CD4-positive, alpha-beta T cell treated with Interleukin-12 subunit alpha and Interleukin-12 subunit beta, for 1 hour (primary cell): Measurements from ENCODE around the gene TCF7L2.
A peak's percentile ranks its signal among the peaks of the same experiment; 100 is the strongest.

Source experiments
- DNase-seq: peaks from one replicate; pipeline ENCODE4 v3.0.0-alpha.2; 2020

The TCF7L2 gene

GRCh38 chr10:112967200-112967599 is 17.2 kb downstream of the TCF7L2 start:
- no peak for DNase-seq

GRCh38 chr10:112969131-112969530 is 19.1 kb downstream of the TCF7L2 start:
- no peak for DNase-seq

- DNase-seq: no peak
Measured at GRCh38 chr10:112969542-112969941, 19.5 kb downstream of the TCF7L2 start.

GRCh38 chr10:112970021-112970420 is 20.0 kb downstream of the TCF7L2 start:
- DNase-seq: no peak

- DNase-seq: no peak
Measured at GRCh38 chr10:112972606-112973005, 22.6 kb downstream of the TCF7L2 start.

GRCh38 chr10:112973046-112973445 is 23.0 kb downstream of the TCF7L2 start:
- no peak for DNase-seq

- DNase-seq: no peak
Measured at GRCh38 chr10:112973805-112974204, 23.8 kb downstream of the TCF7L2 start.

GRCh38 chr10:112977426-112977898 is 27.4 kb downstream of the TCF7L2 start:
- DNase-seq: no peak

GRCh38 chr10:112979927-112980326 is 29.9 kb downstream of the TCF7L2 start:
- no peak for DNase-seq

GRCh38 chr10:112980937-112981336 is 30.9 kb downstream of the TCF7L2 start:
- DNase-seq: no peak

- peak; percentile 15 for DNase-seq
Measured at GRCh38 chr10:112981553-112981952, 31.5 kb downstream of the TCF7L2 start.

- no peak for DNase-seq
Measured at GRCh38 chr10:112983444-112984056, 33.5 kb downstream of the TCF7L2 start.

- no peak for DNase-seq
Measured at GRCh38 chr10:112984756-112985155, 34.7 kb downstream of the TCF7L2 start.

- no peak for DNase-seq
Measured at GRCh38 chr10:112985690-112986543, 35.9 kb downstream of the TCF7L2 start.

- no peak for DNase-seq
Measured at GRCh38 chr10:112986544-112987190, 36.6 kb downstream of the TCF7L2 start.

- no peak for DNase-seq
Measured at GRCh38 chr10:112988839-112989406, 38.9 kb downstream of the TCF7L2 start.

- no peak for DNase-seq
Measured at GRCh38 chr10:112989826-112990225, 39.8 kb downstream of the TCF7L2 start.

- no peak for DNase-seq
Measured at GRCh38 chr10:112990271-112990670, 40.2 kb downstream of the TCF7L2 start.

- no peak for DNase-seq
Measured at GRCh38 chr10:112991888-112992491, 41.9 kb downstream of the TCF7L2 start.

GRCh38 chr10:112996462-112996861 is 46.4 kb downstream of the TCF7L2 start:
- DNase-seq: no peak

- no peak for DNase-seq
Measured at GRCh38 chr10:112999102-112999501, 49.1 kb downstream of the TCF7L2 start.

GRCh38 chr10:113000442-113000841 is 50.4 kb downstream of the TCF7L2 start:
- DNase-seq: no peak
